NCI-H2171 (cell line): ENCODE data around the gene DISP1.
"Not testable (repeated sequence)": the region's sequence is repeated elsewhere in the genome, so short reads cannot be mapped to it uniquely, and the experiment has no call there.

Experiments used
- DNase-seq: peaks from one replicate; lab custom pipeline; 2025; lab: John Stamatoyannopoulos, UW

DISP1 gene

GRCh38 chr1:222798116-222798515 is 16.7 kb upstream of the DISP1 start:
- no peak for DNase-seq

DNA sequence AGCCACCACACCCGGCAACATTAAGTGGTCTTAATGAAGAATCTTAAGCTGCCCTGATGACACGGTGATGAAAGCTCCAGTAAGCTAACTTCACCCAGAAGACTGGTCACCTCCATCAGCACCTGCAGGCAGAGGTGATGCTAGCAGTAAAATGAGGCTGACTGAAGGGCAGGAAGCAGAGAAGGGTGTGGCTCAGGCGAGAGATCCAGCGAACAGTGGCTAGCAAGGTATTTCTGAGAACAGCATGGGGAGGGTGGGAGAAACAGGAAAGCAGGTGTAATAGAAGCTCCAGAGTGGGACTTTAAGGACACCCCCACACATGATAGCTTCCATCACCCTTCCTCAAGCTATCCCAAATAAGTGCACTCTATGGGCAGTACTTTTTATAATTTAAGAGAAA is 15.9 kb upstream of the DISP1 start:
- no peak for DNase-seq

GRCh38 chr1:222801067-222801466 is 13.8 kb upstream of the DISP1 start:
- no peak for DNase-seq

GRCh38 chr1:222811671-222812070 is 3.2 kb upstream of the DISP1 start:
- DNase-seq = no peak

- DNase-seq = no peak
Observed at GRCh38 chr1:222813866-222814535, 838 bp upstream of the DISP1 start.

DNA sequence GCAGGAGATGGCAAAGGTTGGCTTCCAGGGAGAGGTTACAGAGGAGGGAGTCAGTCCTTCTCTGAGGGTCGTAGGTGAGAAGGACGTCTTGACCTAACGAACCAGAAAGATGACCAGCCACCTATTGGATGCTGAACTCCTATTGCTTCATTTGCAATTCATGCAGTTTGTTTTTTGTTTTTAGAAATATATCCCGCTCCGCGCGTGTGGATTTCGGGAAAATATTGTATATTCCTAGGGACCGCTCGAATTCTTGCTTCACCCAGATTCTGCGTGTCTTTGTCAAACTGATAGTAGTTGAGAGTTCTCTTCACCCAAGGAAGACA is 564 bp downstream of the DISP1 start:
- DNase-seq = no peak

GRCh38 chr1:222817529-222817928 is 2.7 kb downstream of the DISP1 start:
- no peak for DNase-seq

- DNase-seq = no peak
Observed at GRCh38 chr1:222818171-222818570, 3.3 kb downstream of the DISP1 start.

- DNase-seq = no peak
Observed at GRCh38 chr1:222820171-222820712, 5.4 kb downstream of the DISP1 start.

DNA sequence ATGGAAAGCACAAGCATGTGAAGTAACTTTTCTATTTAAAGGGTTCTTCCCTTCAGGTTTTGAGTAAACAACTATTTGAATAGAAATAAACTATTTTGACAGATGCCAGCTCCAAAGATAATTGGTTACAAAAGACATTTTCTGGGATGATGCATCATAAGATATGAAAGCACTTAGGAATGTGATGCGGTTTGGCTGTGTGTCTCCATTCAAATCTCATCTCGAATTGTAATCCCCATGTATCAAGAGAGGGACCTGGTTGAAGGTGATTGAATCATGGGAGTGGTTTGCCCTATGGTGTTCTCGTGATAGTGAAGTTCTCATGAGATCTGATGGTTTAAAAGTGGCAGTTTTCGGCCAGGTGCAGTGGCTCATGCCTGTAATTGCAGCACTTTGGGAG is 6.4 kb downstream of the DISP1 start:
- DNase-seq = no peak

GRCh38 chr1:222823695-222824094 is 8.9 kb downstream of the DISP1 start:
- no peak for DNase-seq

GRCh38 chr1:222824641-222825040 is 9.8 kb downstream of the DISP1 start:
- no peak for DNase-seq

DNA sequence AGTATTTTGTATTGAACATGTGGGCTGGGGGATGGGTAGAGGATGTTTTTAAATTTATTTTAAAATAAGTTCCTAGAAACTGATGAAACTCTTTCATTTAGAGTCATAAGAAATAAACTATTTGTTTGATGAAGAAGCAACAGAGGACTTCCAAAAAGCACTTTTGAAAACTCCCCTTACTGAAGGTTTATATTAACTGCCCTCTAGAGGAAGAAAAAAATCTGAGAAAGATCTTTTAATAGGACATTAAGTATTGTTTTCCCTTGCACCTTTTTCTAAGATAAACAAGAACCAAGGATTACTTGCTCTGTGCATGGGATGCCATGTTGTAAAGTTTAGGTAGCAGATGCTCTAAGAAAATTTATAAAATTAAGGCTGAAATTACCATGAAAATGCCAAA is 14.1 kb downstream of the DISP1 start:
- DNase-seq = no peak

DNA sequence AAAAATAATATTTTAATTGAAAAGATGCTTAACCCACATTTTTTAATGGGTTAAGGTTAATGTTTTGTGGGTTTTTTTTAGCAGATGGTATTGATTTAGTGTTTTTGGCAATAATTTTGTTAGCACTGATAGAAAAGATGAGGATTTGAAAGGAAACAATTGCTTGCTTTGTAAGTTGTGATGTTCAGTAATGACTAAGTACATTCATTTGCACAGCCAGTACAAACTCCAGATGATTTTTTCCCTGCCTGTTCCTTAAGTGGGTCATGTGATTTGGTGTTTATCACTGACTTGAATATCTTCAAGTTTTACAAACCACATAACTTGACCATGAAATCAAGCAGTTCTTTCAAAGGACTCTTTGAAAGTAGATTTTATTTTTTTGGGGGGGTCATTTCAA is 15.0 kb downstream of the DISP1 start:
- no peak for DNase-seq

GRCh38 chr1:222833356-222833876 is 18.6 kb downstream of the DISP1 start:
- DNase-seq = no peak

GRCh38 chr1:222843469-222844410 is 28.9 kb downstream of the DISP1 start:
- no peak for DNase-seq

DNA sequence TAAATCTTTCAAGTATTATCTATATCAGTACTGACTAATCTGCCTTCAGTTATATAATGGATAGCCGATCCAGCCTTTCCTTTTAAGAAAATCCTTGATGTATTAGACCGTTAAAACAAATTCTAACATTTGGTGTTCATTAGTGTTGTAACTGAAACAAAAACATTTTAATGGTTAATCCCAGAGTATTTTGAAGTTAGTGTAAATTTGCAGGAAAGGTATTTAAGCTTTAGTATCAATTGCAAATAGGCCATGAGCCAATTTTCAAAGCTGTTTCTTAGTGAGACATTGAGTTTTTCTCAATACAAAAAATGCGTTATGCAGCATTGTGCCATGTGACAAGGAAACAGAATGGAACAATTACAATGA is 29.6 kb downstream of the DISP1 start:
- DNase-seq = no peak

GRCh38 chr1:222845763-222846162 is 30.9 kb downstream of the DISP1 start:
- DNase-seq = no peak

- not testable (repeated sequence) for DNase-seq
Observed at GRCh38 chr1:222850550-222850949, 35.7 kb downstream of the DISP1 start.

DNA sequence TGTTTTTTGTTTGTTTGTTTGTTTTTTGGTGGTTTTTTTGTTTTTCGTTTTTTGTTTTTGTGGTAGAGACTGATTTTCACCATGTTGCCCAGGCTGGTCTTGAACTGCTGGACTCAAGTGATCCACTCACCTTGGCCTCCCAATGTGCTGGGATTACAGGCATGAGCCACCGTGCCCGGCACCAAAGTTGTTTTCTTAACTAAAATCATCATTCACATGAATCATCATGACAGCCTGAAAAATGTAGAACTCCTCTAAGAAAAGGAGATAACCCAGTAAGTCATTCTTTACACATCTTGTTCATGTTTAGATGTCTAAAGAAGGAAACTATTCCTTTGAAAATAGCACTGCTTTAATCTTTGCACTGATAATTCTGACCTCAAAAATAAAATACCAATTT is 37.5 kb downstream of the DISP1 start:
- no peak for DNase-seq

GRCh38 chr1:222861062-222861461 is 46.2 kb downstream of the DISP1 start:
- no peak for DNase-seq
